K562 (cell line): ENCODE results near the gene RNLS. TPM values are rescaled to one million over a fixed set of nuclear protein-coding genes. Genes with fewer than 3 reads are reported as not detected.

ENCODE experiments used
- ATAC-seq: fragments of 200-7000 bp; cut with Tn5 transposase; 3 replicates; pipeline ENCODE4 v1.9.1; 2020; ENCODE audit warnings: moderate library complexity
- BruUV-seq: library from RNA; stranded (reverse); fragments of 400-500 nt; replicated peaks from 2 replicates; lab custom pipeline; 2021; lab: Mats Ljungman, UMichigan
- CTCF ChIA-PET: fragments of 300-600 bp; formaldehyde crosslinking; extraction: SDS; loops from one replicate; lab custom pipeline; 2021; ENCODE audit warnings: low intra/inter-chr PET ratio; lab: Yijun Ruan, JAX
- POLR2A ChIA-PET: fragments of 300-600, 350-650 bp; sonication (Branson Sonifier 250); formaldehyde crosslinking; extraction: SDS; loops from one replicate; lab custom pipeline; 2021; ENCODE audit warnings: antibody characterized with exemption, inconsistent platforms; lab: Yijun Ruan, JAX
- DNase-seq, 4 experiments: peaks; one replicate each; pipeline versions ENCODE4 v3.0.0 to v3.0.0-alpha.2; 2011 to 2018; ENCODE audit warnings: low spot score in 3 of 4, mixed read lengths in 3 of 4; ENCODE audit errors: extremely low read depth in 1 of 4
- FAIRE-seq: peaks from 2 replicates; lab custom pipeline; 2011; peaks lifted over from hg19 to GRCh38; lab: Jason Lieb, UNC
- H2AFZ ChIP-seq: 2 replicates; pipeline ENCODE4 v1.6.0; 2011; ENCODE audit warnings: low read depth, low read length, control low read depth, inconsistent platforms
- H3K27ac ChIP-seq: fragments of 200-600 bp; 3 replicates; pipeline ENCODE4 v1.8.0; 2011; ENCODE audit warnings: low read depth, mild to moderate bottlenecking, control low read depth, inconsistent platforms, low read length, moderate library complexity, mixed read lengths; ENCODE audit errors: extremely low read depth
- H3K27me3 ChIP-seq, 2 experiments: fragments of 300-600 bp in 1 of 2; 2 replicates in 1 of 2; 3 replicates in 1 of 2; pipeline versions ENCODE4 v1.6.0 to v1.8.0; 2011; ENCODE audit warnings: inconsistent platforms in 2 of 2, low read length in 2 of 2, mild to moderate bottlenecking in 1 of 2, mixed read lengths in 1 of 2, moderate library complexity in 1 of 2; ENCODE audit not compliant: control insufficient read depth in 2 of 2, insufficient read depth in 2 of 2
- H3K36me3 ChIP-seq: fragments of 300-600 bp; 3 replicates; pipeline ENCODE4 v1.8.0; 2011; ENCODE audit warnings: mild to moderate bottlenecking, low read length, inconsistent platforms; ENCODE audit not compliant: control insufficient read depth, insufficient read depth
- H3K4me1 ChIP-seq, 2 experiments: fragments of 200-600 bp in 1 of 2; replicated peaks in 1 of 2; 2 replicates in 1 of 2; 3 replicates in 1 of 2; pipeline versions ENCODE4 v1.5.1 to v1.8.0; 2011; ENCODE audit warnings: inconsistent platforms in 2 of 2, low read length in 2 of 2, mild to moderate bottlenecking in 1 of 2, mixed read lengths in 1 of 2, moderate library complexity in 1 of 2; ENCODE audit not compliant: control insufficient read depth in 2 of 2, insufficient read depth in 2 of 2
- H3K4me2 ChIP-seq: 2 replicates; pipeline ENCODE4 v1.6.1; 2011; ENCODE audit warnings: low read length, control low read depth, inconsistent platforms, mixed read lengths; ENCODE audit not compliant: insufficient read depth
- H3K4me3 ChIP-seq: fragments of 200-600 bp; sonication (generic), shearing (Covaris generic); 2 replicates; pipeline ENCODE4 v1.5.1; 2016; ENCODE audit warnings: control low read depth, inconsistent platforms
- H3K79me2 ChIP-seq: fragments of 200-600 bp; 3 replicates; pipeline ENCODE4 v1.8.0; 2011; ENCODE audit warnings: low read length, inconsistent platforms; ENCODE audit not compliant: control insufficient read depth, insufficient read depth
- H3K9ac ChIP-seq, 2 experiments: 2 replicates each; pipeline versions ENCODE4 v1.6.0 to v1.6.1; 2011; ENCODE audit warnings: low read depth in 2 of 2, low read length in 2 of 2, control low read depth in 1 of 2, inconsistent platforms in 1 of 2, mild to moderate bottlenecking in 1 of 2, mixed read lengths in 1 of 2; ENCODE audit not compliant: insufficient read depth in 1 of 2
- H3K9me1 ChIP-seq: one replicate; pipeline ENCODE4 v1.6.0; 2011; ENCODE audit warnings: inconsistent platforms, mild to moderate bottlenecking, low read length, moderate library complexity; ENCODE audit not compliant: control insufficient read depth, insufficient read depth
- H3K9me3 ChIP-seq: replicated peaks from 2 replicates; pipeline ENCODE4 v1.5.1; 2011; ENCODE audit warnings: low read depth, low read length, inconsistent platforms; ENCODE audit not compliant: control insufficient read depth, insufficient read depth
- H4K20me1 ChIP-seq: replicated peaks from 2 replicates; pipeline ENCODE4 v1.6.1; 2011; ENCODE audit warnings: low read length, inconsistent platforms, mixed read lengths; ENCODE audit not compliant: control insufficient read depth, insufficient read depth
- ATF4 ChIP-seq: fragments of 450-650 bp; formaldehyde crosslinking; IDR thresholded peaks from 2 replicates; pipeline ENCODE4 v1.4.0; 2022; ENCODE audit warnings: mild to moderate bottlenecking, moderate library complexity
- BCL6 ChIP-seq: fragments of 250-450 bp; sonication (Bioruptor Pico); IDR thresholded peaks from 2 replicates; pipeline ENCODE4 v1.4.0; 2020
- BDP1 ChIP-seq: IDR thresholded peaks from 3 replicates; pipeline ENCODE4 v1.6.1; 2011; ENCODE audit not compliant: insufficient read length, insufficient read depth
- CAMTA2 ChIP-seq: fragments of 250-450 bp; sonication (Bioruptor Pico); conservative IDR thresholded peaks from 2 replicates; pipeline ENCODE4 v1.5.1; 2022
- E2F6 ChIP-seq, 2 experiments: IDR thresholded peaks; 2 replicates each; pipeline ENCODE4 v1.6.1; 2011; ENCODE audit warnings: borderline replicate concordance in 1 of 2, control low read depth in 1 of 2, low read depth in 1 of 2, low read length in 1 of 2, mild to moderate bottlenecking in 1 of 2, mixed read lengths in 1 of 2, moderate library complexity in 1 of 2; ENCODE audit not compliant: insufficient read depth in 1 of 2, insufficient read length in 1 of 2, poor library complexity in 1 of 2, severe bottlenecking in 1 of 2; ENCODE audit errors: extremely low read depth in 1 of 2
- ELK1 ChIP-seq: sonication (generic); formaldehyde crosslinking; IDR thresholded peaks from 2 replicates; pipeline ENCODE4 v1.8.1; 2022; ENCODE audit warnings: missing genetic modification reagents
- MYBL2 ChIP-seq, 2 experiments: fragments of 450-650 bp in 1 of 2; sonication (generic) in 1 of 2; formaldehyde crosslinking in 1 of 2; IDR thresholded peaks; 2 replicates each; pipeline versions ENCODE4 v1.6.1 to v1.8.1; 2017 to 2022; ENCODE audit warnings: borderline replicate concordance in 1 of 2, inconsistent platforms in 1 of 2, low read depth in 1 of 2, mild to moderate bottlenecking in 1 of 2, missing genetic modification reagents in 1 of 2, moderate library complexity in 1 of 2
- RFX1 ChIP-seq: fragments of 450-650 bp; IDR thresholded peaks from 2 replicates; pipeline ENCODE4 v1.6.1; 2016; ENCODE audit warnings: mild to moderate bottlenecking, moderate library complexity
- SLC30A9 ChIP-seq: fragments of 250-450 bp; sonication (Bioruptor Pico); IDR thresholded peaks from 2 replicates; pipeline ENCODE4 v1.8.0; 2022; ENCODE audit warnings: mild to moderate bottlenecking, moderate library complexity
- SMARCB1 ChIP-seq: IDR thresholded peaks from 2 replicates; pipeline ENCODE4 v1.6.1; 2011; ENCODE audit warnings: improper control_type of control experiment, low read depth; ENCODE audit not compliant: insufficient read length
- ZBTB12 ChIP-seq: fragments of 250-450 bp; sonication (Bioruptor Pico); IDR thresholded peaks from 2 replicates; pipeline ENCODE4 v1.4.0; 2020
- ZC3H11A ChIP-seq: IDR thresholded peaks from 2 replicates; pipeline ENCODE4 v1.6.1; 2012; ENCODE audit warnings: low read depth, low read length, improper control_type of control experiment
- ZFP91 ChIP-seq: sonication (generic); formaldehyde crosslinking; IDR thresholded peaks from 2 replicates; pipeline ENCODE4 v1.8.0; 2022; ENCODE audit warnings: mild to moderate bottlenecking, missing genetic modification reagents
- ZFPM2 ChIP-seq: fragments of 250-450 bp; sonication (Bioruptor Pico); IDR thresholded peaks from 2 replicates; pipeline ENCODE4 v1.5.1; 2022; ENCODE audit warnings: mild to moderate bottlenecking
- ZNF436 ChIP-seq: fragments of 250-450, 450-650 bp; sonication (Bioruptor Pico); formaldehyde crosslinking; IDR thresholded peaks from 2 replicates; pipeline ENCODE4 v1.7.0; 2020; ENCODE audit warnings: mild to moderate bottlenecking
- WGBS: fragments of 100-300 bp; shearing (Covaris generic); methylation state at CpG from one replicate; pipeline ENCODE4 v1.1.6; 2016; ENCODE audit warnings: low coverage, mixed read lengths; ENCODE audit not compliant: insufficient coverage; ENCODE audit errors: missing lambda C conversion rate; 5-methylcytosine and 5-hydroxymethylcytosine counted together
- in situ Hi-C: fragments of 300-500 bp; cut with MboI; formaldehyde crosslinking; loops from 4 replicates; pipeline ENCODE4 v1.15.0; 2018; ENCODE audit warnings: inconsistent platforms, mixed read lengths
- intact Hi-C: fragments of 100-400 bp; cut with micrococcal nuclease; formaldehyde crosslinking; loops from 2 replicates; pipeline ENCODE4 v1.14.2; 2022
- polyA plus RNA-seq, 8 experiments: library from polyadenylated mRNA; depleted of rRNA in 4 of 8; stranded (reverse) in 5 of 8; unstranded in 3 of 8; fragments of >200 nt; fragmentation: Nextera tagmentation in 2 of 8; fragmentation: Illumina TruSeq in 1 of 8; extraction: Ambion mirVana in 2 of 8; extraction: Trizol in 1 of 8; gene quantifications; 2 replicates each; pipeline versions ENCODE4 v1.2.1 to v1.2.3, GENCODE V29; 2011 to 2014; ENCODE audit warnings: inconsistent platforms in 1 of 8, missing spikeins in 1 of 8
- total RNA-seq, 7 experiments: library from RNA; depleted of rRNA in 6 of 7; stranded (reverse); fragments of >200 nt in 6 of 7; fragmentation: Illumina TruSeq in 2 of 7; extraction: Trizol in 2 of 7; gene quantifications; 2 replicates each; pipeline versions ENCODE4 v1.2.1 to v1.2.3, GENCODE V29; 2011 to 2021; ENCODE audit warnings: low replicate concordance in 1 of 7

Gene RNLS
- total and polyA plus RNA-seq, 9 of the 15 experiments (the other 6 are each of a cell fraction or from before 2014, with no cell fraction given), result 0.14 to 0.72 (median 0.41) TPM; not detected in 3

- ATAC-seq (no peak), FAIRE-seq (no peak), DNase-seq (no peak)
- H3K36me3 ChIP-seq, result no peaks in the 10 kb centered on the region
- H3K27ac ChIP-seq, result no peak overlapping the region
- no peak overlapping the region for H3K4me2 ChIP-seq
- no peaks in the 10 kb centered on the region for H3K27me3 ChIP-seq
- no TSS peak for BruUV-seq
- H3K9me1 ChIP-seq, result no peaks in the 10 kb centered on the region
- 0% methylated on average over 3 of the region's 3 CpGs for WGBS
- no peak overlapping the region for H2AFZ ChIP-seq
- CTCF ChIA-PET, result no interaction called here
- H3K4me1 ChIP-seq, result no peaks in the 10 kb centered on the region
- no peaks in the 10 kb centered on the region for H3K79me2 ChIP-seq
- no peaks in the 10 kb centered on the region for H3K9me3 ChIP-seq
- no peak overlapping the region for H3K4me3 ChIP-seq
- H4K20me1 ChIP-seq, result no peaks in the 10 kb centered on the region
- no peak overlapping the region for H3K9ac ChIP-seq
- in situ Hi-C loops, result no loop called here
- intact Hi-C loops, result no loop called here
- POLR2A ChIA-PET, result no interaction called here
- TF ChIP-seq ZBTB12 (CRISPR knock-in tag), result no peak
- no peak for TF ChIP-seq E2F6 (IDR thresholded peaks at IDR 0.05; ENCODE audit: borderline replicate concordance in 1 of 2, extremely low read depth in 1 of 2, insufficient read depth in 1 of 2, insufficient read length in 1 of 2, low read depth in 1 of 2, low read length in 1 of 2, poor library complexity in 1 of 2, severe bottlenecking in 1 of 2)
- no peak for TF ChIP-seq CAMTA2 (CRISPR knock-in tag)
- TF ChIP-seq MYBL2 (IDR thresholded peaks at IDR 0.05; ENCODE audit: low read depth), result no peak
- no peak for TF ChIP-seq MYBL2 (CRISPR knock-in tag; IDR thresholded peaks at IDR 0.05; ENCODE audit: borderline replicate concordance)
- TF ChIP-seq ZFP91 (CRISPR knock-in tag), result no peak
- TF ChIP-seq ELK1 (CRISPR knock-in tag), result no peak
- no peak for TF ChIP-seq ZNF436
- no peak for TF ChIP-seq BCL6 (CRISPR knock-in tag)
- TF ChIP-seq RFX1, result no peak
- no peak for TF ChIP-seq ZFPM2 (CRISPR knock-in tag)
- no peak for TF ChIP-seq SLC30A9
- no peak for TF ChIP-seq BDP1
- no peak for TF ChIP-seq ZC3H11A
- no peak for TF ChIP-seq ATF4 (CRISPR knock-in tag)
- no peak for TF ChIP-seq SMARCB1
Observed at GRCh38 chr10:88293651-88294230, 289.4 kb downstream of the RNLS start.
